Kidney epithelial cell (primary cell): ENCODE measurements around the gene DCC. TPM values are rescaled to one million over a fixed set of nuclear protein-coding genes. Genes with fewer than 3 reads are reported as not detected.

Experiments
- DNase-seq: peaks from one replicate; pipeline ENCODE4 v3.0.0-alpha.2; 2010; ENCODE audit warnings: low read depth
- H3K27me3 ChIP-seq: 2 replicates; pipeline ENCODE4 v1.6.0; 2011; ENCODE audit warnings: low read length; ENCODE audit not compliant: control insufficient read depth, insufficient read depth
- H3K36me3 ChIP-seq: 2 replicates; pipeline ENCODE4 v1.5.1; 2011; ENCODE audit warnings: low read length; ENCODE audit not compliant: control insufficient read depth, insufficient read depth
- H3K4me3 ChIP-seq: 2 replicates; pipeline ENCODE4 v1.5.1; 2011; ENCODE audit warnings: low read depth, mild to moderate bottlenecking, control low read depth, low read length
- total RNA-seq: library from RNA; depleted of rRNA; stranded (reverse); fragments of >200 nt; gene quantifications from 2 replicates; pipeline ENCODE4 v1.2.3, GENCODE V29; 2015
- TF ChIP-seq, protein P1 (sequence below): IDR thresholded peaks from 2 replicates; pipeline ENCODE4 v1.5.1; 2011; ENCODE audit warnings: mild to moderate bottlenecking, moderate library complexity, low read length, control low read depth, inconsistent platforms; ENCODE audit not compliant: insufficient read depth, poor library complexity, severe bottlenecking

Gene DCC
- total RNA-seq, 1 donor from 2014 or later: 0.04 TPM

DNA sequence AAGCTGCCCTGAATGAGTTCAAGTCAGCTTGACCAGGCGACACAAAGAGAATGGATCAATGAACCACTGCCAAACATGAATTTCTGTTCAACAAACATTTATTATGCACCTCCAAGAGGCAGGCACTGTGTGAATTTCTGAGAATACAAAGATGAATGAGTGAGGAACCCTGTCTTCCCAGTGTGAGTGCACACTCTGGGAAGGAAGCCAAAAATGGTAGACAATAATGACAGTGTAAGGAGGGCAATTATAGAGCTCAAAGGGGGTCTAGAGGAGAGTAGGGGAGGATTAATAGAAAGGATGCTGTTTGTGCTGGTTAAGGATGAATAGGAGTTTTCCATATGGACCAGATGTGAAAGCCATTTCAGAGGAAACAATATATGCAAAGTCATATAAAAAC is 213.4 kb downstream of the DCC start:
- TF ChIP-seq, protein P1, sequence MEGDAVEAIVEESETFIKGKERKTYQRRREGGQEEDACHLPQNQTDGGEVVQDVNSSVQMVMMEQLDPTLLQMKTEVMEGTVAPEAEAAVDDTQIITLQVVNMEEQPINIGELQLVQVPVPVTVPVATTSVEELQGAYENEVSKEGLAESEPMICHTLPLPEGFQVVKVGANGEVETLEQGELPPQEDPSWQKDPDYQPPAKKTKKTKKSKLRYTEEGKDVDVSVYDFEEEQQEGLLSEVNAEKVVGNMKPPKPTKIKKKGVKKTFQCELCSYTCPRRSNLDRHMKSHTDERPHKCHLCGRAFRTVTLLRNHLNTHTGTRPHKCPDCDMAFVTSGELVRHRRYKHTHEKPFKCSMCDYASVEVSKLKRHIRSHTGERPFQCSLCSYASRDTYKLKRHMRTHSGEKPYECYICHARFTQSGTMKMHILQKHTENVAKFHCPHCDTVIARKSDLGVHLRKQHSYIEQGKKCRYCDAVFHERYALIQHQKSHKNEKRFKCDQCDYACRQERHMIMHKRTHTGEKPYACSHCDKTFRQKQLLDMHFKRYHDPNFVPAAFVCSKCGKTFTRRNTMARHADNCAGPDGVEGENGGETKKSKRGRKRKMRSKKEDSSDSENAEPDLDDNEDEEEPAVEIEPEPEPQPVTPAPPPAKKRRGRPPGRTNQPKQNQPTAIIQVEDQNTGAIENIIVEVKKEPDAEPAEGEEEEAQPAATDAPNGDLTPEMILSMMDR: no peak
- no peaks in the 10 kb centered on the region for H3K36me3 ChIP-seq
- DNase-seq: no peak

DNA sequence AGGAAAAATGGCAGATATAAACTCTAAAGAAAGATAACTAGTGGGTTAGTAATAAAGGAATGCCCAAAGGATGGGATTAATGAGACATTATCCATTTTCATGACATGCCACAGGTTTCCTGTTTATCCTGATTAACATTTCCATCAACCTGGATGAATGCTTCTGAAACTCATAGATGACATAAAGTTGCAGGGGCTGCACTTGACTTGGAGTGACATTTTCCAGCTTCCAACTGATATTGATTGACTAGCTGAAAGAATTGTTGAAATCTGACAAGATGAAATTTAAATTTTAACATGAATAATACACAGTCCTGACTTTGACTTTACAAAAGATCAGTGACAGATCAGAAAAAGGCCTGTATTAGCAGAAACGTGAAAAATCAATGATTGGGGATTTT is 214.2 kb downstream of the DCC start:
- no peak for DNase-seq
- no peaks in the 10 kb centered on the region for H3K27me3 ChIP-seq
- no peak overlapping the region for H3K4me3 ChIP-seq
- no peaks in the 10 kb centered on the region for H3K36me3 ChIP-seq
- TF ChIP-seq, protein P1: no peak

More for the DNA sequence above, 213.4 kb downstream of the DCC start:
- Histone ChIP-seq H3K4me3 (no peak overlapping the region), H3K27me3 (no peaks in the 10 kb centered on the region)

DNA sequence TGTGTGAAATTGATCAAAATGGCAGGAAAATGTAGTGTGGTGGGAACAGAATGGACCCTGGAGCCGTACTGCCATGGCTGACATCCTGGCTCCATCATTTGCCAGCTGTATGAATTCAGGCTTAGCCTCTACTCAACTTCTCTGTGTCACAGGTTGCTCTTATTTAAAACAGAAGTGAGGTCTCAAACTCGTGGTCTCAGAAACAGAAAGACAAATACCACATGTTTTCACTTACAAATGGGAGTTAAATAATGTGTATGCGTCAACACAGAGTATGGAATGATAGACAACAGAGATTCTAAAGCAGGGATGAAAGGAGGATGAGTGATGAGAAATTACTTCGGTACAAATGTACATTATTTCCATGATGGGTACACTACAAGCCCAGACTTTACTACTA is 227.4 kb downstream of the DCC start:
- H3K36me3 ChIP-seq: no peaks in the 10 kb centered on the region
- TF ChIP-seq, protein P1: no peak
- DNase-seq: no peak

DNA sequence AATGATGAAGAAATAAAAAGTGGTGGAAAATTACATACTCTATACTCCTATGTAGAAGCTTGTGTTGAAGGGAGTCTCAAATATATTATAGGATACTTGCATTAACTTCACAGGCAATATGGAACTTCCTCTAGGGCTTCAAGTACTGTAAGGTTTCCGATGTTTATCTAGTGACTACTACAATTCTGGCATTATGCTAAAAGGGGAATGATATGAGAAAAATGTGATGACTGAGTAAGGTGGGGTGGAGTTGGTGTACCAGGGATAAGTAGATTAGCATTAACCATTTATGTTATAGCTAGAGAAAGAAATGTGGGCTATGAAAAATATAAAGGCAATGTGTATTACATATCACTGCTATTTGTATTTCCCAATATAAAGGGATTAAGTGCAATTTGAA is 229.5 kb downstream of the DCC start:
- Histone ChIP-seq H3K4me3 (no peak overlapping the region), H3K36me3 (no peaks in the 10 kb centered on the region), H3K27me3 (no peaks in the 10 kb centered on the region)
- TF ChIP-seq, protein P1: no peak
- DNase-seq: no peak

More for the DNA sequence above, 227.4 kb downstream of the DCC start:
- Histone ChIP-seq H3K27me3 (no peaks in the 10 kb centered on the region), H3K4me3 (no peak overlapping the region)

DNA sequence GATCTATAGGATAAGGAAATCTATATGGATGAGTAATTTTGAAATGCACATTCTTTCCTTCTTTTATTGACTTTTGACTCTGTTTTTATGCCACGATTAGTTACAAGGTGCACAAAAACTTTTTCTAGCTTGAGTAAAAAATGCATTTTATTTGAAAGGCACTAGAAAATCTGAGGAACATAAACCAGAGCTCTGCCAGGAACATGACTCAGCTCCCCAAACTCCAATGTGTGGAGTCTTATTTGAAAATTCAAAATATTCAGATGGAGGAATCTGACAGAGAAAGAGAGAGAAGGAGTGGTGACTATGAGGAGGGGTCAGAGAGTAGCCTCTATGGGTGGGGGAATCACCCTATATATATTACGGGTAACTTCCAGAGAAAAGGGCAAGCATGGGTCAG is 231.0 kb downstream of the DCC start:
- no peak overlapping the region for H3K4me3 ChIP-seq
- H3K36me3 ChIP-seq: no peaks in the 10 kb centered on the region
- TF ChIP-seq, protein P1: no peak
- DNase-seq: no peak
- H3K27me3 ChIP-seq: no peaks in the 10 kb centered on the region
